Mucosa of rectum (tissue), 2 donors: Measurements from ENCODE around the gene MARCHF3.
"Not testable (repeated sequence)": the region's sequence is repeated elsewhere in the genome, so short reads cannot be mapped to it uniquely, and the experiment has no call there.

Experiments
- H3K27ac ChIP-seq, 2 donors: one replicate each; pipeline ENCODE4 v1.7.0; 2013; ENCODE audit warnings: inconsistent platforms in 2 of 2, low read depth in 2 of 2, low read length in 2 of 2
- H3K27me3 ChIP-seq, 2 donors: one replicate each; pipeline ENCODE4 v1.7.0; 2013; ENCODE audit warnings: low read length in 2 of 2; ENCODE audit not compliant: control insufficient read depth in 2 of 2, insufficient read depth in 2 of 2
- H3K36me3 ChIP-seq, 2 donors: one replicate each; pipeline ENCODE4 v1.7.0; 2013; ENCODE audit warnings: low read length in 2 of 2; ENCODE audit not compliant: control insufficient read depth in 2 of 2, insufficient read depth in 2 of 2
- H3K4me1 ChIP-seq, 2 donors: one replicate each; pipeline ENCODE4 v1.7.0; 2013; ENCODE audit warnings: low read length in 2 of 2, mild to moderate bottlenecking in 1 of 2; ENCODE audit not compliant: control insufficient read depth in 2 of 2, insufficient read depth in 2 of 2
- H3K4me3 ChIP-seq, 2 donors: one replicate each; pipeline ENCODE4 v1.7.0; 2013; ENCODE audit warnings: low read length in 2 of 2
- H3K9ac ChIP-seq, 2 donors: one replicate each; pipeline ENCODE4 v1.7.0; 2013; ENCODE audit warnings: low read length in 2 of 2, low read depth in 1 of 2, mild to moderate bottlenecking in 1 of 2
- H3K9me3 ChIP-seq, 2 donors: one replicate each; pipeline ENCODE4 v1.7.0; 2013; ENCODE audit warnings: low read length in 2 of 2; ENCODE audit not compliant: control insufficient read depth in 2 of 2
- donor health status: healthy.
- donor health status: Normal muscosa, but diverticular disease.

The MARCHF3 gene

DNA sequence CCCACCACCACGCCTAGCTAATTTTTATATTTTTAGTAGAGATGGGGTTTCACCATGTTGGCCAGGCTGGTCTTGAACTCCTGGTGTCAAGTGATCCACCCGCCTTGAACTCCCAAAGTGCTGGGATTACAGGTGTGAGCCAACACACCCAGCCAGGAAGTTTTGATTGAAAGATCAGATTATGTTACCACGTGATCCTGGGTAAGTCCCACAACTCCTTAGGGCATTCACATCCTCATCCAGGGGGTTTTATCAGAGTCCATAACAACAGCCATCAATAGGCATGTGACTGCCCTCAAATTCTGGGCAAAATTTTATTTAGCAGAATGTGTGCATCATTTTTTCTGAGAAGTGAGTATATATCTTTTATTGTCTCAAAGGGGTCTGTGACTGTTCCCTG lies 25.1 kb downstream of the MARCHF3 start:
- H3K4me3 ChIP-seq, H3K27ac ChIP-seq, H3K9ac ChIP-seq, H3K9me3 ChIP-seq, H3K36me3 ChIP-seq, H3K27me3 ChIP-seq: not testable (repeated sequence)
- peaks cover 5 to 21% of the 10 kb centered on the region in 2 donors for H3K4me1 ChIP-seq

- Histone ChIP-seq H3K4me1 (peaks cover 5 to 17% of the 10 kb centered on the region in 2 donors), H3K36me3 (no peaks in the 10 kb centered on the region), H3K9me3 (no peaks in the 10 kb centered on the region), H3K27ac (peak overlapping the region; percentile 62 to 69), H3K9ac (no peak overlapping the region), H3K27me3 (no peaks in the 10 kb centered on the region), H3K4me3 (no peak overlapping the region)
These were observed 25.6 kb downstream of the MARCHF3 start for GRCh38 chr5:127004721-127005120.

- Histone ChIP-seq H3K9ac (no peak overlapping the region), H3K36me3 (no peaks in the 10 kb centered on the region), H3K9me3 (no peaks in the 10 kb centered on the region), H3K4me3 (peak overlapping the region; percentile 7 to 43), H3K4me1 (peaks cover 3 to 13% of the 10 kb centered on the region in 2 donors), H3K27me3 (no peaks in the 10 kb centered on the region), H3K27ac (peak overlapping the region; percentile 62 to 69)
These were observed 26.4 kb downstream of the MARCHF3 start for GRCh38 chr5:127003798-127004495.

- Histone ChIP-seq H3K27ac (peak overlapping the region in 1 of 2 donors; percentile 1), H3K4me3 (no peak overlapping the region), H3K27me3 (no peaks in the 10 kb centered on the region), H3K36me3 (no peaks in the 10 kb centered on the region), H3K4me1 (peaks cover 8 to 19% of the 10 kb centered on the region in 2 donors), H3K9ac (no peak overlapping the region), H3K9me3 (no peaks in the 10 kb centered on the region)
These were observed 28.0 kb downstream of the MARCHF3 start for GRCh38 chr5:127002390-127002789.

GRCh38 chr5:127001621-127002296 lies 28.6 kb downstream of the MARCHF3 start:
- H3K9ac ChIP-seq, result no peak overlapping the region
- H3K36me3 ChIP-seq, result no peaks in the 10 kb centered on the region
- H3K27me3 ChIP-seq, result no peaks in the 10 kb centered on the region
- no peaks in the 10 kb centered on the region for H3K9me3 ChIP-seq
- peaks cover 8 to 19% of the 10 kb centered on the region in 2 donors for H3K4me1 ChIP-seq
- H3K4me3 ChIP-seq, result no peak overlapping the region
- H3K27ac ChIP-seq, result peak overlapping the region in 1 of 2 donors; percentile 1

DNA sequence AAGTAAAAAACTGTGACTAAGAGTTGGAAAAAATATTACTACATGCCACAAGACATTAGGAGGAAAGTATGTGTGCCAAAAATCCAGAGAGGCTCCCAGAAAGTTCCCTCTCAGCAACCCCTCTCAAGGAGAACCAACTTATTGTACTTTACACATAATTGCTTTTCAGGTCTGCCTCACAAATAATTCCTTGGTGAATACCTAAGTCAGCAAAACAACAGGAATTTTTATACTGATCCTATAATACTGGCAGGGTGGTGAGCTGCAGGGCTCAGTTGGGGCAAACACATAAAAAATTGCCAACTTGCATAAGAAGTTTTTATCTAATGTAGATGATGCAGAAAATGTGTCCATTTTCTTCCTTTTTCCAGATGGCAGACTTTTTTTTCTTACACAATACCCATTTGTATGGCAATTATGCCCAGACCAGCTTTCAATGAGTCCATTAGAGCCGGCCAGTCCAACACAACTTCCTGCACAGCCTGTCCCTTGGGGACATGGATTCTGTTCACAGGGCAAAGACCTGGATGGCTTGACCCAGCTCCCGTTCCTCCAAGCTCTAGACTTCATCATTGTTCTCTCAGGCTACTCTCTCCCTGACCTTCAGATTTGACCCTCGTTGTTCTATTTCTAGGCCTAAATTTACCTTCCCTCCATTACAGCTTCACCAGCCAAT lies 31.3 kb downstream of the MARCHF3 start:
- H3K4me1 ChIP-seq, result peaks cover 5 to 14% of the 10 kb centered on the region in 2 donors
- no peak overlapping the region for H3K9ac ChIP-seq
- H3K27me3 ChIP-seq, result no peaks in the 10 kb centered on the region
- no peak overlapping the region for H3K4me3 ChIP-seq
- no peaks in the 10 kb centered on the region for H3K9me3 ChIP-seq
- no peak overlapping the region for H3K27ac ChIP-seq
- H3K36me3 ChIP-seq, result no peaks in the 10 kb centered on the region

- H3K4me1 ChIP-seq, result peaks cover 5 to 9% of the 10 kb centered on the region in 2 donors
- H3K9me3 ChIP-seq, result no peaks in the 10 kb centered on the region
- no peaks in the 10 kb centered on the region for H3K36me3 ChIP-seq
- H3K9ac ChIP-seq, result no peak overlapping the region
- peak overlapping the region; percentile 2 to 39 for H3K27ac ChIP-seq
- no peak overlapping the region for H3K4me3 ChIP-seq
- H3K27me3 ChIP-seq, result no peaks in the 10 kb centered on the region
These were observed 32.1 kb downstream of the MARCHF3 start for GRCh38 chr5:126998201-126998631.

- H3K36me3 ChIP-seq, result no peaks in the 10 kb centered on the region
- H3K27me3 ChIP-seq, result no peaks in the 10 kb centered on the region
- no peak overlapping the region for H3K9ac ChIP-seq
- no peak overlapping the region for H3K27ac ChIP-seq
- H3K4me3 ChIP-seq, result no peak overlapping the region
- H3K4me1 ChIP-seq, result peaks cover 5 to 6% of the 10 kb centered on the region in 2 donors
- H3K9me3 ChIP-seq, result no peaks in the 10 kb centered on the region
These were observed 34.7 kb downstream of the MARCHF3 start for GRCh38 chr5:126995689-126996088.

DNA sequence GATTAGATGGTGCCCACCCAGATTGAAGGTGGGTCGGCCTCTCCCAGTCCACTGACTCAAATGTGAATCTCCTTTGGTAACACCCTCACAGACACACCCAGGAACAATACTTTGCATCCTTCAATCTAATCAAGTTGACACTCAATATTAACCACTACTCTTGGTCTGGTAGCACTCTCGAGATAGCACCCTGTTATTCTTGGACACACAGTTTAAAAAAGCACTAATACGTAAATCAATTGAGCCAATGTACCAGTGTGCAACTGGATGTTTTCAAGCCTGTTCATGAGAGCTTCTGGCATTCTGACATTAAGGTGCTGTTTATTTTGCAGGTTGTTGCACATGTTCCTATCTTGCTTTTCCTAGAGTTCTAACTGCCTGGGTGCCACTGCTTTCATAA lies 35.3 kb downstream of the MARCHF3 start:
- Histone ChIP-seq H3K4me3 (no peak overlapping the region), H3K36me3 (no peaks in the 10 kb centered on the region), H3K9me3 (no peaks in the 10 kb centered on the region), H3K27ac (no peak overlapping the region), H3K4me1 (peaks cover 5 to 6% of the 10 kb centered on the region in 2 donors), H3K27me3 (no peaks in the 10 kb centered on the region), H3K9ac (no peak overlapping the region)

DNA sequence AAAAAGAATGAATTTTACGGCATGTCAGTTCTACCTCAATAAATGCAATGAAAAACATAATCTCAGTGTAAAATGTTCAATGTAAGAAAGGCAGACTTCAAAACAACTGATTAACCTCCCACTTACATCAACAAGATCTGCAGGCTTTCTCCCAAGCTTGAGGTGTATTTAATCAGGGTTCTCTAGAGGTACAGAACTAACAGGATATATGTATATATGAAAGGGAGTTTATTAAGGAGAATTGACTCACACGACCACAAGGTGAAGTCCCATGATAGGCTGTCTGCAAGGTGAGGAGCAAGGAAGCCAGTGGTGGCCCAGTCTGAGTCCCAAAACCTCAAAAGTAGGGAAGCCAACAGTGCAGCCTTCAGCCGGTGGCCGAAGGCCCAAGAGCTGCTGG lies 35.9 kb downstream of the MARCHF3 start:
- Histone ChIP-seq H3K9me3 (no peaks in the 10 kb centered on the region), H3K27me3 (no peaks in the 10 kb centered on the region), H3K4me1 (peaks cover 5 to 6% of the 10 kb centered on the region in 2 donors), H3K9ac (no peak overlapping the region), H3K4me3 (no peak overlapping the region), H3K27ac (no peak overlapping the region), H3K36me3 (no peaks in the 10 kb centered on the region)
